SK-N-SH (cell line): ENCODE measurements around the gene ZDBF2. TPM values are rescaled to one million over a fixed set of nuclear protein-coding genes. Genes with fewer than 3 reads are reported as not detected.

Experiments used
- CTCF ChIA-PET: fragments of 300-600, 350-600 bp; formaldehyde crosslinking; extraction: SDS; loops from one replicate; lab custom pipeline; 2021; lab: Yijun Ruan, JAX
- POLR2A ChIA-PET: fragments of 350-600 bp; sonication (Branson Sonifier 250); formaldehyde crosslinking; extraction: SDS; loops from one replicate; lab custom pipeline; 2020; ENCODE audit warnings: antibody characterized with exemption, inconsistent platforms; lab: Yijun Ruan, JAX
- DNase-seq: peaks from one replicate; pipeline ENCODE4 v3.0.0; 2012
- H2AFZ ChIP-seq: fragments of 200-600 bp; sonication (generic); 2 replicates; pipeline ENCODE4 v1.8.1; 2016; ENCODE audit warnings: antibody characterized with exemption, mild to moderate bottlenecking, low read depth
- H3F3A ChIP-seq: fragments of 200-600 bp; sonication (generic); replicated peaks from 2 replicates; pipeline ENCODE3; 2016; ENCODE audit warnings: antibody characterized with exemption, mild to moderate bottlenecking; ENCODE audit not compliant: insufficient read depth
- H3K27ac ChIP-seq, 2 experiments: fragments of 200-500 bp in 1 of 2; fragments of 200-600 bp in 1 of 2; sonication (Bioruptor generic) in 1 of 2; sonication (generic), shearing (Covaris generic) in 1 of 2; 2 replicates each; pipeline versions ENCODE4 v1.5.1 to v1.6.1; 2014 to 2016; ENCODE audit warnings: low read depth in 2 of 2, inconsistent platforms in 1 of 2, low read length in 1 of 2, mild to moderate bottlenecking in 1 of 2, mixed read lengths in 1 of 2
- H3K27me3 ChIP-seq: fragments of 200-600 bp; sonication (generic), shearing (Covaris generic); 2 replicates; pipeline ENCODE4 v1.6.1; 2016; ENCODE audit warnings: mixed run types; ENCODE audit not compliant: insufficient read depth
- H3K36me3 ChIP-seq, 2 experiments: fragments of 200-500 bp in 1 of 2; fragments of 200-600 bp in 1 of 2; sonication (Bioruptor generic) in 1 of 2; sonication (generic) in 1 of 2; replicated peaks in 1 of 2; 2 replicates each; pipeline versions ENCODE3 to v1.5.1; 2014 to 2016; ENCODE audit warnings: low read length in 1 of 2, mild to moderate bottlenecking in 1 of 2; ENCODE audit not compliant: insufficient read depth in 2 of 2, control insufficient read depth in 1 of 2
- H3K4me1 ChIP-seq, 2 experiments: fragments of 200-500 bp in 1 of 2; fragments of 200-600 bp in 1 of 2; sonication (Bioruptor generic) in 1 of 2; sonication (generic), shearing (Covaris generic) in 1 of 2; 2 replicates each; pipeline versions ENCODE4 v1.5.1 to v1.6.1; 2014 to 2016; ENCODE audit warnings: low read depth in 1 of 2, low read length in 1 of 2, mixed run types in 1 of 2; ENCODE audit not compliant: insufficient read depth in 2 of 2, control insufficient read depth in 1 of 2
- H3K4me2 ChIP-seq: fragments of 200-600 bp; sonication (generic), shearing (Covaris generic); 2 replicates; pipeline ENCODE4 v1.6.1; 2017; ENCODE audit warnings: mixed run types
- H3K4me3 ChIP-seq, 2 experiments: fragments of 200-500 bp in 1 of 2; fragments of 200-600 bp in 1 of 2; sonication (Bioruptor generic) in 1 of 2; sonication (generic), shearing (Covaris generic) in 1 of 2; 2 replicates each; pipeline versions ENCODE4 v1.5.1 to v1.8.1; 2014 to 2016; ENCODE audit warnings: low read depth in 2 of 2, inconsistent platforms in 1 of 2, low read length in 1 of 2, mild to moderate bottlenecking in 1 of 2, mixed read lengths in 1 of 2, moderate library complexity in 1 of 2
- H3K79me2 ChIP-seq: fragments of 200-600 bp; sonication (generic); 2 replicates; pipeline ENCODE4 v1.8.1; 2017; ENCODE audit warnings: mild to moderate bottlenecking; ENCODE audit not compliant: insufficient read depth
- H3K9ac ChIP-seq: fragments of 200-600 bp; sonication (generic); 2 replicates; pipeline ENCODE4 v1.6.1; 2017; ENCODE audit warnings: mixed run types
- H3K9me2 ChIP-seq: fragments of 200-600 bp; sonication (generic); 2 replicates; pipeline ENCODE4 v1.6.1; 2017; ENCODE audit warnings: mixed run types
- H3K9me3 ChIP-seq: fragments of 200-600 bp; sonication (generic); 2 replicates; pipeline ENCODE4 v1.6.1; 2017; ENCODE audit warnings: mixed run types, mild to moderate bottlenecking, moderate library complexity
- H4K20me1 ChIP-seq: fragments of 200-600 bp; sonication (generic); 2 replicates; pipeline ENCODE4 v1.6.1; 2017; ENCODE audit warnings: mild to moderate bottlenecking, mixed run types; ENCODE audit not compliant: insufficient read depth
- CHD2 ChIP-seq: fragments of 150-350 bp; IDR thresholded peaks from 2 replicates; pipeline ENCODE4 v1.6.1; 2018; ENCODE audit warnings: low read length; ENCODE audit not compliant: partially characterized antibody
- ELF1 ChIP-seq: IDR thresholded peaks from 2 replicates; pipeline ENCODE4 v1.4.0; 2012
- EZH2phosphoT487 ChIP-seq: fragments of 200-600 bp; sonication (generic); IDR thresholded peaks from 2 replicates; pipeline ENCODE4 v1.6.1; 2017; ENCODE audit warnings: low read depth, mixed run types, mild to moderate bottlenecking, antibody characterized with exemption, moderate library complexity, borderline replicate concordance
- FOSL2 ChIP-seq: IDR thresholded peaks from 2 replicates; pipeline ENCODE4 v1.4.0; 2012; ENCODE audit warnings: low read depth, mild to moderate bottlenecking, moderate library complexity, borderline replicate concordance
- FOXM1 ChIP-seq: IDR thresholded peaks from 2 replicates; pipeline ENCODE4 v1.4.0; 2012; ENCODE audit warnings: low read depth, mild to moderate bottlenecking
- GATA2 ChIP-seq: sonication (generic); formaldehyde crosslinking; IDR thresholded peaks from 2 replicates; pipeline ENCODE4 v1.5.0; 2020; ENCODE audit warnings: mild to moderate bottlenecking, missing genetic modification reagents
- JUND ChIP-seq: IDR thresholded peaks from 2 replicates; pipeline ENCODE4 v1.4.0; 2012
- NFIC ChIP-seq: IDR thresholded peaks from 2 replicates; pipeline ENCODE4 v1.4.0; 2012; ENCODE audit warnings: borderline replicate concordance
- POLR2AphosphoS5 ChIP-seq: IDR thresholded peaks from 2 replicates; pipeline ENCODE4 v1.6.1; 2012; ENCODE audit warnings: low read depth, low read length
- RCOR1 ChIP-seq: fragments of 150-350 bp; IDR thresholded peaks from 2 replicates; pipeline ENCODE4 v1.6.1; 2017; ENCODE audit warnings: antibody characterized with exemption, low read length
- RXRA ChIP-seq: IDR thresholded peaks from 2 replicates; pipeline ENCODE4 v1.4.0; 2012; ENCODE audit warnings: low read depth, mild to moderate bottlenecking, borderline replicate concordance
- TAF1 ChIP-seq: IDR thresholded peaks from 2 replicates; pipeline ENCODE4 v1.6.1; 2012; ENCODE audit warnings: low read depth, mild to moderate bottlenecking, low read length, moderate library complexity, borderline replicate concordance
- TCF12 ChIP-seq: IDR thresholded peaks from 2 replicates; pipeline ENCODE4 v1.4.0; 2012
- WGBS: methylation state at CpG from one replicate; pipeline ENCODE4 v1.1.6; 2017; ENCODE audit warnings: low lambda C conversion rate; 5-methylcytosine and 5-hydroxymethylcytosine counted together
- polyA plus RNA-seq, 3 experiments: library from polyadenylated mRNA; depleted of rRNA; stranded (reverse); fragments of >200 nt; gene quantifications; 2 replicates each; pipeline ENCODE4 v1.2.3, GENCODE V29; 2012
- TF ChIP-seq, protein P1 (sequence below): fragments of 150-350 bp; IDR thresholded peaks from 2 replicates; pipeline ENCODE4 v1.6.1; 2016; ENCODE audit warnings: mild to moderate bottlenecking, low read depth, low read length
- TF ChIP-seq, protein P2 (sequence below): IDR thresholded peaks from 2 replicates; pipeline ENCODE4 v1.4.0; 2012; ENCODE audit warnings: low read depth, borderline replicate concordance
- TF ChIP-seq, protein P3 (sequence below): fragments of 200-600 bp; sonication (generic); IDR thresholded peaks from 2 replicates; pipeline ENCODE4 v1.6.1; 2017; ENCODE audit warnings: antibody characterized with exemption, mild to moderate bottlenecking, moderate library complexity
- TF ChIP-seq, protein P4 (sequence below): IDR thresholded peaks from 2 replicates; pipeline ENCODE4 v1.4.0; 2012; ENCODE audit warnings: low read depth, borderline replicate concordance
- TF ChIP-seq, protein P5 (sequence below): IDR thresholded peaks from 2 replicates; pipeline ENCODE4 v1.6.1; 2012; ENCODE audit warnings: mild to moderate bottlenecking, low read depth, low read length, moderate library complexity

The ZDBF2 gene
- polyA plus RNA-seq, 1 of the 3 experiments (the other 2 are of a cell fraction): 1.4 TPM

DNA sequence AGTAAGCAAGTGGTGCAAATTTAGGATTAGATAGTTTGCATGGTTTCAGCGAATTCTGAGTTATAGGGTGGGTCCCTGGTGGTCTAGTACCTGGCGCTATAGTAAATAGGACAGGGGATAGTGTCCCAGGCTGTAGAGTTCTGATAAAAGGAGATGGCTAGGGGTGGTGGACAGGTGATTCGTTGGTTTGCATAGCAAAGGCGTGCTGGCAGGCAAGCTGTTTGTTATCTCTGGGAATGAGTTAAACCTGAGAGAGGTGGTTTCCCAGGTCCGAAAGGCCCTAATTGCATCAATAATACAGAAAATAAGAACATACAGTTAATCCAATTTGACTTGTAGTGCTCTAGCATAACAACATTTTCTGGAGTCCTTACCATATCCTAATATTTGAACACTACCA is 6.9 kb upstream of the ZDBF2 start:
- WGBS: 56% methylated on average over 5 of the region's 5 CpGs
- H3K9ac ChIP-seq: no peak overlapping the region
- H3F3A ChIP-seq: no peaks in the 10 kb centered on the region
- H3K9me3 ChIP-seq: no peaks in the 10 kb centered on the region
- no peak overlapping the region for H3K4me3 ChIP-seq
- H4K20me1 ChIP-seq: no peaks in the 10 kb centered on the region
- no peaks in the 10 kb centered on the region for H3K9me2 ChIP-seq
- no peak for DNase-seq
- H3K4me2 ChIP-seq: no peak overlapping the region
- peaks cover 30% of the 10 kb centered on the region for H3K27me3 ChIP-seq
- no peaks in the 10 kb centered on the region; a peak in 1 of 4 replicates for H3K4me1 ChIP-seq
- H3K36me3 ChIP-seq: no peaks in the 10 kb centered on the region
- CTCF ChIA-PET: interaction anchor here (1.1 kb wide), 1 partner anchor 103 kb away, joined by 3 read pairs; no protein-coding TSS in a partner anchor
- no peak overlapping the region for H3K27ac ChIP-seq
- no peak overlapping the region for H2AFZ ChIP-seq
- TF ChIP-seq, protein P1, sequence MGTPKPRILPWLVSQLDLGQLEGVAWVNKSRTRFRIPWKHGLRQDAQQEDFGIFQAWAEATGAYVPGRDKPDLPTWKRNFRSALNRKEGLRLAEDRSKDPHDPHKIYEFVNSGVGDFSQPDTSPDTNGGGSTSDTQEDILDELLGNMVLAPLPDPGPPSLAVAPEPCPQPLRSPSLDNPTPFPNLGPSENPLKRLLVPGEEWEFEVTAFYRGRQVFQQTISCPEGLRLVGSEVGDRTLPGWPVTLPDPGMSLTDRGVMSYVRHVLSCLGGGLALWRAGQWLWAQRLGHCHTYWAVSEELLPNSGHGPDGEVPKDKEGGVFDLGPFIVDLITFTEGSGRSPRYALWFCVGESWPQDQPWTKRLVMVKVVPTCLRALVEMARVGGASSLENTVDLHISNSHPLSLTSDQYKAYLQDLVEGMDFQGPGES: no peak
- no peak for TF ChIP-seq EZH2phosphoT487
- no peak for TF ChIP-seq JUND
- no peak for TF ChIP-seq RXRA
- TF ChIP-seq GATA2 (CRISPR knock-in tag): no peak
- no peak for TF ChIP-seq FOSL2
- no peak for TF ChIP-seq POLR2AphosphoS5
- TF ChIP-seq TAF1: no peak
- TF ChIP-seq, protein P2, sequence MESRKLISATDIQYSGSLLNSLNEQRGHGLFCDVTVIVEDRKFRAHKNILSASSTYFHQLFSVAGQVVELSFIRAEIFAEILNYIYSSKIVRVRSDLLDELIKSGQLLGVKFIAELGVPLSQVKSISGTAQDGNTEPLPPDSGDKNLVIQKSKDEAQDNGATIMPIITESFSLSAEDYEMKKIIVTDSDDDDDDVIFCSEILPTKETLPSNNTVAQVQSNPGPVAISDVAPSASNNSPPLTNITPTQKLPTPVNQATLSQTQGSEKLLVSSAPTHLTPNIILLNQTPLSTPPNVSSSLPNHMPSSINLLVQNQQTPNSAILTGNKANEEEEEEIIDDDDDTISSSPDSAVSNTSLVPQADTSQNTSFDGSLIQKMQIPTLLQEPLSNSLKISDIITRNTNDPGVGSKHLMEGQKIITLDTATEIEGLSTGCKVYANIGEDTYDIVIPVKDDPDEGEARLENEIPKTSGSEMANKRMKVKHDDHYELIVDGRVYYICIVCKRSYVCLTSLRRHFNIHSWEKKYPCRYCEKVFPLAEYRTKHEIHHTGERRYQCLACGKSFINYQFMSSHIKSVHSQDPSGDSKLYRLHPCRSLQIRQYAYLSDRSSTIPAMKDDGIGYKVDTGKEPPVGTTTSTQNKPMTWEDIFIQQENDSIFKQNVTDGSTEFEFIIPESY: no peak
- TF ChIP-seq RCOR1: no peak
- TF ChIP-seq, protein P3, sequence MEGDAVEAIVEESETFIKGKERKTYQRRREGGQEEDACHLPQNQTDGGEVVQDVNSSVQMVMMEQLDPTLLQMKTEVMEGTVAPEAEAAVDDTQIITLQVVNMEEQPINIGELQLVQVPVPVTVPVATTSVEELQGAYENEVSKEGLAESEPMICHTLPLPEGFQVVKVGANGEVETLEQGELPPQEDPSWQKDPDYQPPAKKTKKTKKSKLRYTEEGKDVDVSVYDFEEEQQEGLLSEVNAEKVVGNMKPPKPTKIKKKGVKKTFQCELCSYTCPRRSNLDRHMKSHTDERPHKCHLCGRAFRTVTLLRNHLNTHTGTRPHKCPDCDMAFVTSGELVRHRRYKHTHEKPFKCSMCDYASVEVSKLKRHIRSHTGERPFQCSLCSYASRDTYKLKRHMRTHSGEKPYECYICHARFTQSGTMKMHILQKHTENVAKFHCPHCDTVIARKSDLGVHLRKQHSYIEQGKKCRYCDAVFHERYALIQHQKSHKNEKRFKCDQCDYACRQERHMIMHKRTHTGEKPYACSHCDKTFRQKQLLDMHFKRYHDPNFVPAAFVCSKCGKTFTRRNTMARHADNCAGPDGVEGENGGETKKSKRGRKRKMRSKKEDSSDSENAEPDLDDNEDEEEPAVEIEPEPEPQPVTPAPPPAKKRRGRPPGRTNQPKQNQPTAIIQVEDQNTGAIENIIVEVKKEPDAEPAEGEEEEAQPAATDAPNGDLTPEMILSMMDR: no peak
- no peak for TF ChIP-seq TCF12
- TF ChIP-seq FOXM1: no peak
- H3K79me2 ChIP-seq: no peaks in the 10 kb centered on the region
- POLR2A ChIA-PET: no interaction called here

DNA sequence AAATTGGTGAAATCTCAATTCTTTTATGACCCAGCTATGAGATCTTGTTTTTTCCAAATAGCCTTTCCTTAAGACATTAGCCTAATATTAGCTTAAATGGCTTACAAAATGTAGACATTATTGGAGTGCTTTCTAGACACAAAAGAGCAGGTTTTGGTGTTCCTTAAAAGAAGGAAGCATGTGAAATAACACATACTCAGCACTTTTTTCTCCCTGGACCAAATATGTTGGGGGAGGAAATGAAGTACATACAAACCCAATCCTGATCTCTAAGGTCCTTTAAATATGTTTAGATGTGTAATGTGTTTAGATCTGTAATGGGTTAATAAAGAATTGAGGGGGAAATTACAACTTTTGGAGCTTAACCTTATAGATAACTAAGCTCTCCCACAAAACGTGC is 3.4 kb upstream of the ZDBF2 start:
- Histone ChIP-seq H3K9ac (no peak overlapping the region), H3K27ac (no peak overlapping the region), H3K4me1 (peaks cover 0 to 3% of the 10 kb centered on the region in 2 experiments; a peak in 2 of 4 replicates), H3K4me3 (no peak overlapping the region), H2AFZ (no peak overlapping the region), H3K9me3 (no peaks in the 10 kb centered on the region), H3K79me2 (peaks cover 10% of the 10 kb centered on the region), H3K4me2 (no peak overlapping the region), H3K9me2 (no peaks in the 10 kb centered on the region), H3K27me3 (peaks cover 10% of the 10 kb centered on the region), H3F3A (no peaks in the 10 kb centered on the region), H3K36me3 (no peaks in the 10 kb centered on the region), H4K20me1 (no peaks in the 10 kb centered on the region)
- 26% methylated on average over 1 of the region's 1 CpG for WGBS
- DNase-seq: no peak
- CTCF ChIA-PET: interaction anchor here (1.0 to 1.2 kb wide), 2 partner anchors 11 to 106 kb away, joined by 3 to 4 read pairs; no protein-coding TSS in a partner anchor
- POLR2A ChIA-PET: no interaction called here
- TF ChIP-seq ELF1: no peak
- TF ChIP-seq, protein P1: no peak
- TF ChIP-seq, protein P4, sequence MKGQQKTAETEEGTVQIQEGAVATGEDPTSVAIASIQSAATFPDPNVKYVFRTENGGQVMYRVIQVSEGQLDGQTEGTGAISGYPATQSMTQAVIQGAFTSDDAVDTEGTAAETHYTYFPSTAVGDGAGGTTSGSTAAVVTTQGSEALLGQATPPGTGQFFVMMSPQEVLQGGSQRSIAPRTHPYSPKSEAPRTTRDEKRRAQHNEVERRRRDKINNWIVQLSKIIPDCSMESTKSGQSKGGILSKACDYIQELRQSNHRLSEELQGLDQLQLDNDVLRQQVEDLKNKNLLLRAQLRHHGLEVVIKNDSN: no peak
- TF ChIP-seq, protein P5, sequence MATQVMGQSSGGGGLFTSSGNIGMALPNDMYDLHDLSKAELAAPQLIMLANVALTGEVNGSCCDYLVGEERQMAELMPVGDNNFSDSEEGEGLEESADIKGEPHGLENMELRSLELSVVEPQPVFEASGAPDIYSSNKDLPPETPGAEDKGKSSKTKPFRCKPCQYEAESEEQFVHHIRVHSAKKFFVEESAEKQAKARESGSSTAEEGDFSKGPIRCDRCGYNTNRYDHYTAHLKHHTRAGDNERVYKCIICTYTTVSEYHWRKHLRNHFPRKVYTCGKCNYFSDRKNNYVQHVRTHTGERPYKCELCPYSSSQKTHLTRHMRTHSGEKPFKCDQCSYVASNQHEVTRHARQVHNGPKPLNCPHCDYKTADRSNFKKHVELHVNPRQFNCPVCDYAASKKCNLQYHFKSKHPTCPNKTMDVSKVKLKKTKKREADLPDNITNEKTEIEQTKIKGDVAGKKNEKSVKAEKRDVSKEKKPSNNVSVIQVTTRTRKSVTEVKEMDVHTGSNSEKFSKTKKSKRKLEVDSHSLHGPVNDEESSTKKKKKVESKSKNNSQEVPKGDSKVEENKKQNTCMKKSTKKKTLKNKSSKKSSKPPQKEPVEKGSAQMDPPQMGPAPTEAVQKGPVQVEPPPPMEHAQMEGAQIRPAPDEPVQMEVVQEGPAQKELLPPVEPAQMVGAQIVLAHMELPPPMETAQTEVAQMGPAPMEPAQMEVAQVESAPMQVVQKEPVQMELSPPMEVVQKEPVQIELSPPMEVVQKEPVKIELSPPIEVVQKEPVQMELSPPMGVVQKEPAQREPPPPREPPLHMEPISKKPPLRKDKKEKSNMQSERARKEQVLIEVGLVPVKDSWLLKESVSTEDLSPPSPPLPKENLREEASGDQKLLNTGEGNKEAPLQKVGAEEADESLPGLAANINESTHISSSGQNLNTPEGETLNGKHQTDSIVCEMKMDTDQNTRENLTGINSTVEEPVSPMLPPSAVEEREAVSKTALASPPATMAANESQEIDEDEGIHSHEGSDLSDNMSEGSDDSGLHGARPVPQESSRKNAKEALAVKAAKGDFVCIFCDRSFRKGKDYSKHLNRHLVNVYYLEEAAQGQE: no peak
- no peak for TF ChIP-seq FOSL2
- no peak for TF ChIP-seq CHD2
- TF ChIP-seq JUND: no peak
- TF ChIP-seq NFIC: no peak
